Natural killer cell (primary cell): Measurements from ENCODE around the gene FHL2. TPM values are rescaled to one million over a fixed set of nuclear protein-coding genes. Genes with fewer than 3 reads are reported as not detected.

Source experiments
- ATAC-seq, 3 donors: fragments of 150-1000 bp in 2 of 3; fragments of 200-7000 bp in 1 of 3; cut with Tn5 transposase; 1 replicate in 1 of 3; 2 replicates in 2 of 3; pipeline ENCODE4 v1.10.0; 2021; ENCODE audit warnings: mild to moderate bottlenecking in 2 of 3, moderate library complexity in 2 of 3
- DNase-seq, 2 donors: peaks; one replicate each; pipeline versions ENCODE4 v3.0.0 to v3.0.0-alpha.2; 2013 to 2021; ENCODE audit warnings: mixed read lengths in 1 of 2
- H3K27ac ChIP-seq: one replicate; pipeline ENCODE4 v1.5.1; 2013; ENCODE audit warnings: mild to moderate bottlenecking, low read length
- H3K27me3 ChIP-seq: one replicate; pipeline ENCODE4 v1.6.1; 2013; ENCODE audit warnings: low read length; ENCODE audit not compliant: control insufficient read depth, insufficient read depth
- H3K36me3 ChIP-seq: one replicate; pipeline ENCODE4 v1.6.1; 2013; ENCODE audit warnings: low read length; ENCODE audit not compliant: control insufficient read depth, insufficient read depth
- H3K4me1 ChIP-seq: one replicate; pipeline ENCODE4 v1.6.1; 2013; ENCODE audit warnings: low read length; ENCODE audit not compliant: control insufficient read depth, insufficient read depth
- H3K4me3 ChIP-seq: one replicate; pipeline ENCODE4 v1.5.1; 2013; ENCODE audit warnings: low read length
- H3K9me3 ChIP-seq: one replicate; pipeline ENCODE4 v1.6.1; 2013; ENCODE audit warnings: low read length; ENCODE audit not compliant: control insufficient read depth, insufficient read depth
- H3K27ac Mint-ChIP-seq, 2 donors: one replicate each; pipeline ENCODE4 v1.8.0; 2022; ENCODE audit warnings: mild to moderate bottlenecking in 2 of 2, mixed read lengths in 2 of 2, moderate library complexity in 1 of 2
- H3K27me3 Mint-ChIP-seq, 2 donors: one replicate each; pipeline ENCODE4 v1.8.0; 2022; ENCODE audit warnings: low read depth in 2 of 2, mixed read lengths in 2 of 2
- H3K36me3 Mint-ChIP-seq: one replicate; pipeline ENCODE4 v1.8.0; 2022; ENCODE audit warnings: mixed read lengths
- H3K4me1 Mint-ChIP-seq, 2 donors: one replicate each; pipeline ENCODE4 v1.8.0; 2022; ENCODE audit warnings: mixed read lengths in 2 of 2
- H3K4me3 Mint-ChIP-seq: one replicate; pipeline ENCODE4 v1.8.0; 2022; ENCODE audit warnings: mild to moderate bottlenecking, moderate library complexity, mixed read lengths
- H3K9me3 Mint-ChIP-seq, 2 donors: one replicate each; pipeline ENCODE4 v1.8.0; 2022; ENCODE audit warnings: mixed read lengths in 2 of 2
- CTCF ChIP-seq: fragments of 200-600 bp; IDR thresholded peaks from one replicate; pipeline ENCODE4 v1.8.0; 2022; ENCODE audit warnings: antibody characterized with exemption
- WGBS: methylation state at CpG from one replicate; pipeline ENCODE4 v1.1.7; 2013; ENCODE audit warnings: missing lambda C conversion rate; ENCODE audit not compliant: insufficient coverage; 5-methylcytosine and 5-hydroxymethylcytosine counted together
- intact Hi-C: fragments of 100-400 bp; cut with micrococcal nuclease; formaldehyde crosslinking; loops from one replicate; pipeline ENCODE4 v1.14.2; 2022
- total RNA-seq, 4 donors: library from RNA; stranded (reverse); fragments of 120-200 nt in 1 of 4; gene quantifications; one replicate each; pipeline versions ENCODE4 v1.2.3 to v1.2.4, GENCODE V29; 2013 to 2022

FHL2 gene
- total RNA-seq, 3 donors from 2014 or later (not counting 1 experiment from before 2014, with no cell fraction given): 0.26 to 1.3 (median 0.84) TPM

GRCh38 chr2:105378921-105379383 lies 19.9 kb downstream of the FHL2 start:
- 91% methylated on average over 4 of the region's 4 CpGs for WGBS
- Mint-ChIP-seq H3K4me3 (no peak overlapping the region), H3K9me3 (no peaks in the 10 kb centered on the region), H3K36me3 (no peaks in the 10 kb centered on the region), H3K4me1 (peaks cover 0 to 3% of the 10 kb centered on the region in 2 donors), H3K27ac (no peak overlapping the region), H3K27me3 (peaks cover 0 to 6% of the 10 kb centered on the region in 2 donors)
- Histone ChIP-seq H3K27ac (no peak overlapping the region), H3K4me3 (no peak overlapping the region), H3K9me3 (no peaks in the 10 kb centered on the region), H3K36me3 (no peaks in the 10 kb centered on the region), H3K4me1 (no peaks in the 10 kb centered on the region), H3K27me3 (no peaks in the 10 kb centered on the region)
- no peak for TF ChIP-seq CTCF
- DNase-seq (no peak), ATAC-seq (no peak)
- intact Hi-C loops: no loop called here

- no peak overlapping the region for H3K27ac Mint-ChIP-seq
- intact Hi-C loops: no loop called here
- no peak overlapping the region for H3K27ac ChIP-seq
- H3K4me1 ChIP-seq: peaks cover 5% of the 10 kb centered on the region
- H3K9me3 ChIP-seq: no peaks in the 10 kb centered on the region
- H3K27me3 Mint-ChIP-seq: peaks cover 0 to 2% of the 10 kb centered on the region in 2 donors
- DNase-seq (no peak), ATAC-seq (no peak)
- WGBS: 83% methylated on average over 12 of the region's 12 CpGs
- H3K27me3 ChIP-seq: no peaks in the 10 kb centered on the region
- peaks cover 0 to 8% of the 10 kb centered on the region in 2 donors for H3K4me1 Mint-ChIP-seq
- no peaks in the 10 kb centered on the region for H3K36me3 Mint-ChIP-seq
- no peak overlapping the region for H3K4me3 Mint-ChIP-seq
- no peak overlapping the region for H3K4me3 ChIP-seq
- no peaks in the 10 kb centered on the region for H3K36me3 ChIP-seq
- no peaks in the 10 kb centered on the region for H3K9me3 Mint-ChIP-seq
- TF ChIP-seq CTCF: no peak
Observed at GRCh38 chr2:105378276-105378840, 20.5 kb downstream of the FHL2 start.

- H3K36me3 ChIP-seq: no peaks in the 10 kb centered on the region
- no peak for TF ChIP-seq CTCF
- H3K9me3 ChIP-seq: no peaks in the 10 kb centered on the region
- DNase-seq: no peak
- H3K27me3 ChIP-seq: no peaks in the 10 kb centered on the region
- H3K4me3 ChIP-seq: no peak overlapping the region
- 84% methylated on average over 3 of the region's 3 CpGs for WGBS
- intact Hi-C loops: no loop called here
- Mint-ChIP-seq H3K27ac (no peak overlapping the region), H3K4me1 (peaks cover 0 to 8% of the 10 kb centered on the region in 2 donors), H3K4me3 (no peak overlapping the region), H3K9me3 (no peaks in the 10 kb centered on the region), H3K36me3 (no peaks in the 10 kb centered on the region), H3K27me3 (no peaks in the 10 kb centered on the region)
- ATAC-seq: no peak
- H3K4me1 ChIP-seq: peaks cover 7% of the 10 kb centered on the region
- H3K27ac ChIP-seq: no peak overlapping the region
Observed at GRCh38 chr2:105377871-105378270, 21.0 kb downstream of the FHL2 start.

- no peak for TF ChIP-seq CTCF
- H3K27ac Mint-ChIP-seq: no peak overlapping the region
- no peaks in the 10 kb centered on the region for H3K27me3 Mint-ChIP-seq
- H3K27ac ChIP-seq: no peak overlapping the region
- peaks cover 0 to 8% of the 10 kb centered on the region in 2 donors for H3K4me1 Mint-ChIP-seq
- no peak for DNase-seq
- intact Hi-C loops: no loop called here
- no peaks in the 10 kb centered on the region for H3K27me3 ChIP-seq
- H3K4me1 ChIP-seq: peaks cover 7% of the 10 kb centered on the region
- no peaks in the 10 kb centered on the region for H3K36me3 Mint-ChIP-seq
- WGBS: 98% methylated on average over 3 of the region's 5 CpGs
- H3K9me3 Mint-ChIP-seq: no peaks in the 10 kb centered on the region
- H3K4me3 ChIP-seq: no peak overlapping the region
- no peaks in the 10 kb centered on the region for H3K36me3 ChIP-seq
- H3K4me3 Mint-ChIP-seq: no peak overlapping the region
- no peaks in the 10 kb centered on the region for H3K9me3 ChIP-seq
- no peak for ATAC-seq
Observed at GRCh38 chr2:105376789-105377240, 22.0 kb downstream of the FHL2 start.
